HG03039 (cell line): ENCODE measurements around the gene RUVBL2.

ENCODE experiments used
- ATAC-seq: cut with Tn5 transposase; IDR thresholded peaks from one replicate; pipeline ENCODE4 v1.9.1; 2021; ENCODE audit warnings: mild to moderate bottlenecking, moderate library complexity; ENCODE audit not compliant: unreplicated experiment

RUVBL2 gene

GRCh38 chr19:48963371-48964204 is 30.1 kb upstream of the RUVBL2 start:
- ATAC-seq, result peak; percentile 25

- no peak for ATAC-seq
These were observed 29.3 kb upstream of the RUVBL2 start for GRCh38 chr19:48964205-48965039.

- ATAC-seq, result peak; percentile 49
These were observed 28.5 kb upstream of the RUVBL2 start, which contains the start of gene FTL for GRCh38 chr19:48965040-48965805. Gene FTL (plus strand): TSS chr19:48965309. CDS start chr19:48965508, 199 bp downstream.

- no peak for ATAC-seq
These were observed 27.7 kb upstream of the RUVBL2 start for GRCh38 chr19:48965806-48966540.

- ATAC-seq, result no peak
These were observed 26.9 kb upstream of the RUVBL2 start for GRCh38 chr19:48966541-48967345.

GRCh38 chr19:48967346-48968178 is 26.1 kb upstream of the RUVBL2 start:
- no peak for ATAC-seq

- ATAC-seq, result no peak
These were observed 25.5 kb upstream of the RUVBL2 start for GRCh38 chr19:48968179-48968661.

GRCh38 chr19:48968813-48969218 is 24.9 kb upstream of the RUVBL2 start:
- no peak for ATAC-seq

GRCh38 chr19:48969276-48970138 is 24.2 kb upstream of the RUVBL2 start:
- ATAC-seq, result no peak

- ATAC-seq, result no peak
These were observed 23.4 kb upstream of the RUVBL2 start for GRCh38 chr19:48970139-48970766.

GRCh38 chr19:48970923-48971395 is 22.7 kb upstream of the RUVBL2 start:
- ATAC-seq, result no peak

- ATAC-seq, result no peak
These were observed 17.5 kb upstream of the RUVBL2 start for GRCh38 chr19:48975947-48976847.

GRCh38 chr19:48977061-48977460 is 16.6 kb upstream of the RUVBL2 start:
- ATAC-seq, result no peak

- ATAC-seq, result no peak
These were observed 11.4 kb upstream of the RUVBL2 start for GRCh38 chr19:48982280-48982679.

- ATAC-seq, result no peak
These were observed 8.0 kb upstream of the RUVBL2 start for GRCh38 chr19:48985711-48986110.

- ATAC-seq, result no peak
These were observed 7.5 kb upstream of the RUVBL2 start for GRCh38 chr19:48986211-48986610.
